HT-29 (cell line): Measurements from ENCODE around the gene ANKRD29. TPM values are rescaled to one million over a fixed set of nuclear protein-coding genes. Genes with fewer than 3 reads are reported as not detected.
"Not testable (repeated sequence)": the region's sequence is repeated elsewhere in the genome, so short reads cannot be mapped to it uniquely, and the experiment has no call there.

ENCODE experiments used
- DNase-seq: peaks from one replicate; pipeline ENCODE4 v3.0.0-alpha.2; 2015; ENCODE audit warnings: low spot score
- total RNA-seq: library from RNA; depleted of rRNA; stranded (reverse); fragments of >200 nt; shearing (Covaris generic); gene quantifications from 2 replicates; pipeline ENCODE4 v1.2.3, GENCODE V29; 2014

ANKRD29 gene
- total RNA-seq, 1 experiment from 2014 or later: 3.1 TPM

- DNase-seq: no peak
Observed at GRCh38 chr18:23616258-23616657, 46.5 kb downstream of the ANKRD29 start.

- DNase-seq: no peak
Observed at GRCh38 chr18:23614891-23615290, 47.8 kb downstream of the ANKRD29 start.

- no peak for DNase-seq
Observed at GRCh38 chr18:23614413-23614812, 48.3 kb downstream of the ANKRD29 start.

- DNase-seq: not testable (repeated sequence)
Observed at GRCh38 chr18:23613091-23613475, 49.6 kb downstream of the ANKRD29 start.

- no peak for DNase-seq
Observed at GRCh38 chr18:23612434-23613090, 50.1 kb downstream of the ANKRD29 start.

GRCh38 chr18:23609390-23610023, 53.2 kb downstream of the ANKRD29 start:
- DNase-seq: peak; percentile 39

- DNase-seq: no peak
Observed at GRCh38 chr18:23608211-23608610, 54.5 kb downstream of the ANKRD29 start.

- DNase-seq: peak; percentile 16
Observed at GRCh38 chr18:23605941-23606340, 56.8 kb downstream of the ANKRD29 start.

GRCh38 chr18:23599809-23600208, 62.9 kb downstream of the ANKRD29 start:
- no peak for DNase-seq

GRCh38 chr18:23596183-23596582, 66.5 kb downstream of the ANKRD29 start:
- no peak for DNase-seq

- DNase-seq: no peak
Observed at GRCh38 chr18:23595591-23595990, 67.1 kb downstream of the ANKRD29 start.

GRCh38 chr18:23593720-23594119, 69.0 kb downstream of the ANKRD29 start:
- no peak for DNase-seq

GRCh38 chr18:23592911-23593310, 69.8 kb downstream of the ANKRD29 start:
- DNase-seq: no peak

GRCh38 chr18:23591011-23591410, 71.7 kb downstream of the ANKRD29 start:
- DNase-seq: no peak

GRCh38 chr18:23588836-23589560, 73.7 kb downstream of the ANKRD29 start:
- DNase-seq: no peak

GRCh38 chr18:23587220-23587642, 75.5 kb downstream of the ANKRD29 start:
- no peak for DNase-seq

GRCh38 chr18:23586249-23587196, 76.2 kb downstream of the ANKRD29 start, which contains the start of gene NPC1:
Gene NPC1 (minus strand): TSS chr18:23586506. CDS start chr18:23586343, 163 bp downstream.
- peak; percentile 91 for DNase-seq

- DNase-seq: no peak
Observed at GRCh38 chr18:23585897-23586248, 76.8 kb downstream of the ANKRD29 start.

- DNase-seq: peak; percentile 58
Observed at GRCh38 chr18:23585007-23585871, 77.5 kb downstream of the ANKRD29 start.
